ENCODE measurements around the gene MRPL55.

Gene MRPL55

DNA sequence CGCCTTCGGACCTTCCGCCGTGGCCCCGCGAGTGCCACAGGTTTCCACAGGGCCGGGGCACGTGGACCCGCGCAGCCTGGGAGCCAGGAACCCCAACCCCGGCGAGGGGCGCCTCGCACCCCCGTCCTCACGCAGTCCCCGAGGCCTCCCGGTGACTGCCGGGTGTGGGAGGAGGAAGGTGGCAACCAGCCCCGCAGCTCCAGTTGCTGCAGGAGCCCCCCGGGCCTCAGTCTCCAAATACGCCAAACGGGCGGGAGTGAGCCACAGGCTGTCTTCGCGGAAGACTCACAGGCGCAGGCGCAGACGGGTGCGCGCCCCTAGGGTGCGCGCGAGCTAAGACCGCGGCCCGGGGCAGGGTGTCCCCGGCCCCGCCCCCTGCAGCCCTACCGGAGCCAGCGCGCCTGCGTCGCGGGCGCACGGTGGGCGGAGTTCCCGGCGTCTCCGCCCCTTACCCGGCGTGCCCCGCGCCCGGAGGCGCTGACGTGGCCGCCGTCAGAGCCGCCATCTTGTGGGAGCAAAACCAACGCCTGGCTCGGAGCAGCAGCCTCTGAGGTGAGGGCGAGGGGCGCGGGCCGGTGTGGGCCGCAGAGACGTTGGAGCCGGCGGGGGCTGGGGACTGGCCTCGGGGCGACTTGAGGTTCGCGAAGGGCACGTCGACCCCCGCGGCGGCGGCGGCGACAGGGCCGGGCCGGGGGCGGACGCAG is 26.7 kb downstream of the MRPL55 start, which contains the start of gene ARF1:
ARF1 (plus strand) TSS at position 495 of the 704 bp plus-strand sequence. CDS start 14,407 bp downstream, outside the sequence.
- TF ChIP-seq, protein P1, sequence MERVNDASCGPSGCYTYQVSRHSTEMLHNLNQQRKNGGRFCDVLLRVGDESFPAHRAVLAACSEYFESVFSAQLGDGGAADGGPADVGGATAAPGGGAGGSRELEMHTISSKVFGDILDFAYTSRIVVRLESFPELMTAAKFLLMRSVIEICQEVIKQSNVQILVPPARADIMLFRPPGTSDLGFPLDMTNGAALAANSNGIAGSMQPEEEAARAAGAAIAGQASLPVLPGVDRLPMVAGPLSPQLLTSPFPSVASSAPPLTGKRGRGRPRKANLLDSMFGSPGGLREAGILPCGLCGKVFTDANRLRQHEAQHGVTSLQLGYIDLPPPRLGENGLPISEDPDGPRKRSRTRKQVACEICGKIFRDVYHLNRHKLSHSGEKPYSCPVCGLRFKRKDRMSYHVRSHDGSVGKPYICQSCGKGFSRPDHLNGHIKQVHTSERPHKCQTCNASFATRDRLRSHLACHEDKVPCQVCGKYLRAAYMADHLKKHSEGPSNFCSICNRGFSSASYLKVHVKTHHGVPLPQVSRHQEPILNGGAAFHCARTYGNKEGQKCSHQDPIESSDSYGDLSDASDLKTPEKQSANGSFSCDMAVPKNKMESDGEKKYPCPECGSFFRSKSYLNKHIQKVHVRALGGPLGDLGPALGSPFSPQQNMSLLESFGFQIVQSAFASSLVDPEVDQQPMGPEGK (CRISPR knock-in tag; IDR thresholded peaks at IDR 0.05; ENCODE audit: borderline replicate concordance): no peak
- 0 out of 2 replicates have a peak, but pooled peaks have one; percentile 69 for TF ChIP-seq OSR1 (CRISPR knock-in tag; IDR thresholded peaks at IDR 0.05)
- ATAC-seq: peak; percentile 90

DNA sequence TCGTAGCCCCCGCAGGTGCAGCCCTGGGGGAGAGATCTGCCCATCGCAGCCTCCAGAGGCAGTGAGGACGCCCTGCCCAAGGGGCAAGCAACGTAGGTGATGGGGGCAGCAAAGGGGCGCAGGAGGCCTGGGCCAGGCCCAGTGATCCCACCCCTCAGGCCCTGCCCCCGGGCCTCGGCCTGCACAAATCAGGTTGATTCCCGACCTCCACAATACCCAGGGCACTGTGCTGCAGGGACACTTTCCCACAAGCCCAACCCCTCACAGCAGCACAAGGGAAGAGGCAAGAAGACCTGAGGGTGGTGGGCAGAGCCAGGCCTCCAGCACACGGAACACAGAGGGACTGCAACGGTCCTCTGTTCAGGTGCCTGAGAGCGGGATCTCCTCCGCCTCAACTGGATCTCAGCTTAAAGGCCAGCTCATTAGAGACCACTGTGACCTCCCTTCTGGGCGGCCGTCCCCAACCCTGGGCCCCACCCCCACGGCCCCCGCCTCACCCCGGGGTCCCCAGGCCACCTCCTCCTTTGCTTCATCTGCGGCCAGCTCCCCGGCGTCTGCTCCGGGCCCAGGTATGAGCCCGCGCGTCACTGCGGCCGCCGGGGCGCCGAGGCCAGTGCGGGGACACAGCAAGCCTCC is 27.4 kb downstream of the MRPL55 start:
- peak; percentile 33 for ATAC-seq
- TF ChIP-seq CSDC2 (CRISPR knock-in tag; IDR thresholded peaks at IDR 0.05) (no peak), ARNTL (CRISPR knock-in tag; IDR thresholded peaks at IDR 0.05; ENCODE audit: borderline replicate concordance, low read depth) (no peak), PPARA (CRISPR knock-in tag; IDR thresholded peaks at IDR 0.05; ENCODE audit: borderline replicate concordance) (no peak), ZNF70 (CRISPR knock-in tag; IDR thresholded peaks at IDR 0.05) (no peak; the same call in 1 of the 2 replicates), GLIS3 (CRISPR knock-in tag; IDR thresholded peaks at IDR 0.05) (no peak), ZFP30 (CRISPR knock-in tag; IDR thresholded peaks at IDR 0.05) (no peak), TOX (CRISPR knock-in tag; IDR thresholded peaks at IDR 0.05; ENCODE audit: borderline replicate concordance) (no peak)
- TF ChIP-seq, protein P2, sequence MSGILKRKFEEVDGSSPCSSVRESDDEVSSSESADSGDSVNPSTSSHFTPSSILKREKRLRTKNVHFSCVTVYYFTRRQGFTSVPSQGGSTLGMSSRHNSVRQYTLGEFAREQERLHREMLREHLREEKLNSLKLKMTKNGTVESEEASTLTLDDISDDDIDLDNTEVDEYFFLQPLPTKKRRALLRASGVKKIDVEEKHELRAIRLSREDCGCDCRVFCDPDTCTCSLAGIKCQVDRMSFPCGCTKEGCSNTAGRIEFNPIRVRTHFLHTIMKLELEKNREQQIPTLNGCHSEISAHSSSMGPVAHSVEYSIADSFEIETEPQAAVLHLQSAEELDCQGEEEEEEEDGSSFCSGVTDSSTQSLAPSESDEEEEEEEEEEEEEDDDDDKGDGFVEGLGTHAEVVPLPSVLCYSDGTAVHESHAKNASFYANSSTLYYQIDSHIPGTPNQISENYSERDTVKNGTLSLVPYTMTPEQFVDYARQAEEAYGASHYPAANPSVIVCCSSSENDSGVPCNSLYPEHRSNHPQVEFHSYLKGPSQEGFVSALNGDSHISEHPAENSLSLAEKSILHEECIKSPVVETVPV (CRISPR knock-in tag; IDR thresholded peaks at IDR 0.05): no peak
- TF ChIP-seq, protein P3, sequence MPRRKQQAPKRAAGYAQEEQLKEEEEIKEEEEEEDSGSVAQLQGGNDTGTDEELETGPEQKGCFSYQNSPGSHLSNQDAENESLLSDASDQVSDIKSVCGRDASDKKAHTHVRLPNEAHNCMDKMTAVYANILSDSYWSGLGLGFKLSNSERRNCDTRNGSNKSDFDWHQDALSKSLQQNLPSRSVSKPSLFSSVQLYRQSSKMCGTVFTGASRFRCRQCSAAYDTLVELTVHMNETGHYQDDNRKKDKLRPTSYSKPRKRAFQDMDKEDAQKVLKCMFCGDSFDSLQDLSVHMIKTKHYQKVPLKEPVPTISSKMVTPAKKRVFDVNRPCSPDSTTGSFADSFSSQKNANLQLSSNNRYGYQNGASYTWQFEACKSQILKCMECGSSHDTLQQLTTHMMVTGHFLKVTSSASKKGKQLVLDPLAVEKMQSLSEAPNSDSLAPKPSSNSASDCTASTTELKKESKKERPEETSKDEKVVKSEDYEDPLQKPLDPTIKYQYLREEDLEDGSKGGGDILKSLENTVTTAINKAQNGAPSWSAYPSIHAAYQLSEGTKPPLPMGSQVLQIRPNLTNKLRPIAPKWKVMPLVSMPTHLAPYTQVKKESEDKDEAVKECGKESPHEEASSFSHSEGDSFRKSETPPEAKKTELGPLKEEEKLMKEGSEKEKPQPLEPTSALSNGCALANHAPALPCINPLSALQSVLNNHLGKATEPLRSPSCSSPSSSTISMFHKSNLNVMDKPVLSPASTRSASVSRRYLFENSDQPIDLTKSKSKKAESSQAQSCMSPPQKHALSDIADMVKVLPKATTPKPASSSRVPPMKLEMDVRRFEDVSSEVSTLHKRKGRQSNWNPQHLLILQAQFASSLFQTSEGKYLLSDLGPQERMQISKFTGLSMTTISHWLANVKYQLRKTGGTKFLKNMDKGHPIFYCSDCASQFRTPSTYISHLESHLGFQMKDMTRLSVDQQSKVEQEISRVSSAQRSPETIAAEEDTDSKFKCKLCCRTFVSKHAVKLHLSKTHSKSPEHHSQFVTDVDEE (CRISPR knock-in tag; IDR thresholded peaks at IDR 0.05): no peak
- TF ChIP-seq, protein P4, sequence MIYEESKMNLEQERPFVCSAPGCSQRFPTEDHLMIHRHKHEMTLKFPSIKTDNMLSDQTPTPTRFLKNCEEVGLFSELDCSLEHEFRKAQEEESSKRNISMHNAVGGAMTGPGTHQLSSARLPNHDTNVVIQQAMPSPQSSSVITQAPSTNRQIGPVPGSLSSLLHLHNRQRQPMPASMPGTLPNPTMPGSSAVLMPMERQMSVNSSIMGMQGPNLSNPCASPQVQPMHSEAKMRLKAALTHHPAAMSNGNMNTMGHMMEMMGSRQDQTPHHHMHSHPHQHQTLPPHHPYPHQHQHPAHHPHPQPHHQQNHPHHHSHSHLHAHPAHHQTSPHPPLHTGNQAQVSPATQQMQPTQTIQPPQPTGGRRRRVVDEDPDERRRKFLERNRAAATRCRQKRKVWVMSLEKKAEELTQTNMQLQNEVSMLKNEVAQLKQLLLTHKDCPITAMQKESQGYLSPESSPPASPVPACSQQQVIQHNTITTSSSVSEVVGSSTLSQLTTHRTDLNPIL (CRISPR knock-in tag; IDR thresholded peaks at IDR 0.05; ENCODE audit: low read depth): no peak
- TF ChIP-seq, protein P1 (CRISPR knock-in tag; IDR thresholded peaks at IDR 0.05; ENCODE audit: borderline replicate concordance): no peak

DNA sequence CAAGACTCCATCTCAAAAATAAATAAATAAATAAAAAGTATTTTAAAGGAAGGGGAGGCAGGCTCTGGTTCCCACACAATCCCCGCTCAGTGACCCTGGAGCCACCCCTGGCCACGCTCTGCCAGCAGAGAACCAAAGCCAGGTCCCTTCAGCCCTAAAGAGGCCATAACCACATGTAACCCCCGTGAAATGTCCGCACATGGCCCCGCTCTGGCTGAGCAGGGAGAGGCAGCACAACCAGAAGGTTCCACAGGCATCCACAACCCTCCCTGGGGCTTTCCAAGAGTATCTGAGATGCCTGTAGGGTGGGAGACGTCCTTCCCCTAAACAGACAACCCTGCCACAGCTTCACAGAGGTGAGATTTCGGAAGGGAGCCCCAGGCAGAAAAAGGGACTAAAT is 28.0 kb downstream of the MRPL55 start:
- no peak for TF ChIP-seq ARNTL (CRISPR knock-in tag; IDR thresholded peaks at IDR 0.05; ENCODE audit: borderline replicate concordance, low read depth)
- no peak for ATAC-seq

DNA sequence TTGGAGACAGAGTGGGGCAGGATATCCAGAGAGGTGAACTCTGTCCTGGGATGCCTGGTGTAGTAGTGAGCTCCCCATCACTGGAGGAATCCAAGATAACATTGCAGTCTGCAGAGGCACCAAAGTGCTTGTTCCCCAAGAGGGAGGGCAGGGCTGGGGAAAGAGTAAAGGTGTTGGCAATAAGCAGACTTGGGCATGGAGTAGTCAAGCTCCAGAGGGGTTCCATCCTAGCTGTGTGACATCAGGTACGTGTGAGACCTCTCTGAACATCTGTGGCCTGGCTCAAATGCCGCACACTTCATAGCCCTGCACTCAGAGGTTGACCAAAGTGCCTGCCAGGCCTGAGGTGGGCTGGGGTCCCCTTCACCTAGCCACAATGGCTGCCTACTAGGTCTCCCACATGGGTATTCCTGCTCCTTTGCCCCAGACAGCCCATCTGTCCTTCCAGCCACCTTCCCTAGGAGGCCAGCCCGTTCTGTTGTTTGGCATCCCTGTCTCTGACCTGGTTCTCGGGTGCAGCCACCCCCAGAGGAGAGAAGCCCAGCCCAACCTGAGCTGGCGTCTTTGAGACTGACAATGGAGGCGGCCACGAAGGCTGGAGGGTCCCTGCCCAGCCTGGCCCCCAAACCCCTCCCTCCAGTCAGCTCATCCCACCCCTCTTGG is 29.4 kb downstream of the MRPL55 start:
- no peak for TF ChIP-seq ISL1 (CRISPR knock-in tag; IDR thresholded peaks at IDR 0.05)
- TF ChIP-seq OSR1 (CRISPR knock-in tag; IDR thresholded peaks at IDR 0.05): no peak
- TF ChIP-seq, protein P4 (CRISPR knock-in tag; IDR thresholded peaks at IDR 0.05; ENCODE audit: low read depth): no peak
- no peak for TF ChIP-seq TCF4 (CRISPR knock-in tag; IDR thresholded peaks at IDR 0.05; ENCODE audit: borderline replicate concordance)
- no peak for TF ChIP-seq SNAI2 (CRISPR knock-in tag; IDR thresholded peaks at IDR 0.05)
- no peak for TF ChIP-seq TOX (CRISPR knock-in tag; IDR thresholded peaks at IDR 0.05; ENCODE audit: borderline replicate concordance)
- no peak for TF ChIP-seq CSDC2 (CRISPR knock-in tag; IDR thresholded peaks at IDR 0.05)
- no peak for ATAC-seq

Measured in SK-N-SH treated with all-trans-retinoic acid at 6 μM for 48 hours (cell line).